ENCODE results near the gene RAPGEF6. TPM values are rescaled to one million over a fixed set of nuclear protein-coding genes. Genes with fewer than 3 reads are reported as not detected.

Gene RAPGEF6
- total and polyA plus RNA-seq, 2 experiments from 2014 or later: 9.5 to 20.3 TPM

- TF ChIP-seq, protein P1, sequence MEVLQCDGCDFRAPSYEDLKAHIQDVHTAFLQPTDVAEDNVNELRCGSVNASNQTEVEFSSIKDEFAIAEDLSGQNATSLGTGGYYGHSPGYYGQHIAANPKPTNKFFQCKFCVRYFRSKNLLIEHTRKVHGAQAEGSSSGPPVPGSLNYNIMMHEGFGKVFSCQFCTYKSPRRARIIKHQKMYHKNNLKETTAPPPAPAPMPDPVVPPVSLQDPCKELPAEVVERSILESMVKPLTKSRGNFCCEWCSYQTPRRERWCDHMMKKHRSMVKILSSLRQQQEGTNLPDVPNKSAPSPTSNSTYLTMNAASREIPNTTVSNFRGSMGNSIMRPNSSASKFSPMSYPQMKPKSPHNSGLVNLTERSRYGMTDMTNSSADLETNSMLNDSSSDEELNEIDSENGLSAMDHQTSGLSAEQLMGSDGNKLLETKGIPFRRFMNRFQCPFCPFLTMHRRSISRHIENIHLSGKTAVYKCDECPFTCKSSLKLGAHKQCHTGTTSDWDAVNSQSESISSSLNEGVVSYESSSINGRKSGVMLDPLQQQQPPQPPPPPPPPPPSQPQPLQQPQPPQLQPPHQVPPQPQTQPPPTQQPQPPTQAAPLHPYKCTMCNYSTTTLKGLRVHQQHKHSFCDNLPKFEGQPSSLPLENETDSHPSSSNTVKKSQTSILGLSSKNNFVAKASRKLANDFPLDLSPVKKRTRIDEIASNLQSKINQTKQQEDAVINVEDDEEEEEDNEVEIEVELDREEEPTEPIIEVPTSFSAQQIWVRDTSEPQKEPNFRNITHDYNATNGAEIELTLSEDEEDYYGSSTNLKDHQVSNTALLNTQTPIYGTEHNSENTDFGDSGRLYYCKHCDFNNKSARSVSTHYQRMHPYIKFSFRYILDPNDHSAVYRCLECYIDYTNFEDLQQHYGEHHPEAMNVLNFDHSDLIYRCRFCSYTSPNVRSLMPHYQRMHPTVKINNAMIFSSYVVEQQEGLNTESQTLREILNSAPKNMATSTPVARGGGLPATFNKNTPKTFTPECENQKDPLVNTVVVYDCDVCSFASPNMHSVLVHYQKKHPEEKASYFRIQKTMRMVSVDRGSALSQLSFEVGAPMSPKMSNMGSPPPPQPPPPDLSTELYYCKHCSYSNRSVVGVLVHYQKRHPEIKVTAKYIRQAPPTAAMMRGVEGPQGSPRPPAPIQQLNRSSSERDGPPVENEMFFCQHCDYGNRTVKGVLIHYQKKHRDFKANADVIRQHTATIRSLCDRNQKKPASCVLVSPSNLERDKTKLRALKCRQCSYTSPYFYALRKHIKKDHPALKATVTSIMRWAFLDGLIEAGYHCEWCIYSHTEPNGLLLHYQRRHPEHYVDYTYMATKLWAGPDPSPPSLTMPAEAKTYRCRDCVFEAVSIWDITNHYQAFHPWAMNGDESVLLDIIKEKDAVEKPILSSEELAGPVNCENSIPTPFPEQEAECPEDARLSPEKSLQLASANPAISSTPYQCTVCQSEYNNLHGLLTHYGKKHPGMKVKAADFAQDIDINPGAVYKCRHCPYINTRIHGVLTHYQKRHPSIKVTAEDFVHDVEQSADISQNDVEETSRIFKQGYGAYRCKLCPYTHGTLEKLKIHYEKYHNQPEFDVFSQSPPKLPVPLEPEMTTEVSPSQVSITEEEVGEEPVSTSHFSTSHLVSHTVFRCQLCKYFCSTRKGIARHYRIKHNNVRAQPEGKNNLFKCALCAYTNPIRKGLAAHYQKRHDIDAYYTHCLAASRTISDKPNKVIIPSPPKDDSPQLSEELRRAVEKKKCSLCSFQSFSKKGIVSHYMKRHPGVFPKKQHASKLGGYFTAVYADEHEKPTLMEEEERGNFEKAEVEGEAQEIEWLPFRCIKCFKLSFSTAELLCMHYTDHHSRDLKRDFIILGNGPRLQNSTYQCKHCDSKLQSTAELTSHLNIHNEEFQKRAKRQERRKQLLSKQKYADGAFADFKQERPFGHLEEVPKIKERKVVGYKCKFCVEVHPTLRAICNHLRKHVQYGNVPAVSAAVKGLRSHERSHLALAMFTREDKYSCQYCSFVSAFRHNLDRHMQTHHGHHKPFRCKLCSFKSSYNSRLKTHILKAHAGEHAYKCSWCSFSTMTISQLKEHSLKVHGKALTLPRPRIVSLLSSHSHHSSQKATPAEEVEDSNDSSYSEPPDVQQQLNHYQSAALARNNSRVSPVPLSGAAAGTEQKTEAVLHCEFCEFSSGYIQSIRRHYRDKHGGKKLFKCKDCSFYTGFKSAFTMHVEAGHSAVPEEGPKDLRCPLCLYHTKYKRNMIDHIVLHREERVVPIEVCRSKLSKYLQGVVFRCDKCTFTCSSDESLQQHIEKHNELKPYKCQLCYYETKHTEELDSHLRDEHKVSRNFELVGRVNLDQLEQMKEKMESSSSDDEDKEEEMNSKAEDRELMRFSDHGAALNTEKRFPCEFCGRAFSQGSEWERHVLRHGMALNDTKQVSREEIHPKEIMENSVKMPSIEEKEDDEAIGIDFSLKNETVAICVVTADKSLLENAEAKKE (CRISPR knock-in tag; IDR thresholded peaks at IDR 0.05): no peak
- TF ChIP-seq, protein P2, sequence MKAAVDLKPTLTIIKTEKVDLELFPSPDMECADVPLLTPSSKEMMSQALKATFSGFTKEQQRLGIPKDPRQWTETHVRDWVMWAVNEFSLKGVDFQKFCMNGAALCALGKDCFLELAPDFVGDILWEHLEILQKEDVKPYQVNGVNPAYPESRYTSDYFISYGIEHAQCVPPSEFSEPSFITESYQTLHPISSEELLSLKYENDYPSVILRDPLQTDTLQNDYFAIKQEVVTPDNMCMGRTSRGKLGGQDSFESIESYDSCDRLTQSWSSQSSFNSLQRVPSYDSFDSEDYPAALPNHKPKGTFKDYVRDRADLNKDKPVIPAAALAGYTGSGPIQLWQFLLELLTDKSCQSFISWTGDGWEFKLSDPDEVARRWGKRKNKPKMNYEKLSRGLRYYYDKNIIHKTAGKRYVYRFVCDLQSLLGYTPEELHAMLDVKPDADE (IDR thresholded peaks at IDR 0.05): no peak
Observed at GRCh38 chr5:131672776-131673175, 37.7 kb upstream of the RAPGEF6 start (continued).

- Histone ChIP-seq H3K36me3 (ENCODE audit: insufficient read depth) (no peaks in the 10 kb centered on the region), H3F3A (replicated peaks; ENCODE audit: low read depth) (no peaks in the 10 kb centered on the region), H3K27ac (ENCODE audit: low read depth) (peak overlapping the region; percentile 71), H3K4me3 (no peak overlapping the region), H2AFZ (no peak overlapping the region), H3K79me2 (replicated peaks; ENCODE audit: insufficient read depth) (no peaks in the 10 kb centered on the region), H4K20me1 (replicated peaks; ENCODE audit: insufficient read depth) (peaks cover 3% of the 10 kb centered on the region), H3K9me2 (ENCODE audit: insufficient read depth) (no peaks in the 10 kb centered on the region), H3K4me2 (no peak overlapping the region), H3K27me3 (ENCODE audit: insufficient read depth) (no peaks in the 10 kb centered on the region), H3K4me1 (ENCODE audit: insufficient read depth) (peaks cover 4% of the 10 kb centered on the region; the same call in 1 of the 2 replicates)
- H3K27ac Mint-ChIP-seq: peak overlapping the region; percentile 49
- H3K36me3 Mint-ChIP-seq (ENCODE audit: low read depth): peaks cover 18% of the 10 kb centered on the region
- peak; percentile 6 for DNase-seq (ENCODE audit: low spot score)
- no peaks in the 10 kb centered on the region for H3K27me3 Mint-ChIP-seq (ENCODE audit: insufficient read depth, low read depth, poor library complexity)
- H3K4me3 Mint-ChIP-seq: no peak overlapping the region
- ATAC-seq: peak; percentile 40; the same call in 1 of the 3 replicates
- peaks cover 8% of the 10 kb centered on the region; the same call in 2 of the 3 replicates for H3K4me1 Mint-ChIP-seq
- no peaks in the 10 kb centered on the region for H3K9me3 Mint-ChIP-seq
- TF ChIP-seq, protein P1 (CRISPR knock-in tag; IDR thresholded peaks at IDR 0.05): no peak
- TF ChIP-seq POLR2AphosphoS5 (IDR thresholded peaks at IDR 0.05; ENCODE audit: low read depth) (no peak), STAT1 (IDR thresholded peaks at IDR 0.05; ENCODE audit: unreplicated experiment) (no peak), ZNF114 (CRISPR knock-in tag; IDR thresholded peaks at IDR 0.05) (no peak), EZH2 (IDR thresholded peaks at IDR 0.05; ENCODE audit: low read depth, unreplicated experiment) (no peak)
- TF ChIP-seq, protein P2 (IDR thresholded peaks at IDR 0.05): no peak
Observed at GRCh38 chr5:131671994-131672655, 37.1 kb upstream of the RAPGEF6 start.

All from GM23338 (cell line).